ENCODE measurements around the gene OR13F1. TPM values are rescaled to one million over a fixed set of nuclear protein-coding genes. Genes with fewer than 3 reads are reported as not detected.

The OR13F1 gene
- total RNA-seq, 1 experiment from 2014 or later: not detected

GRCh38 chr9:104544644-104545043 lies 40.6 kb downstream of the OR13F1 start:
- Mint-ChIP-seq H3K4me1 (no peaks in the 10 kb centered on the region), H3K9me3 (no peaks in the 10 kb centered on the region), H3K27ac (no peak overlapping the region), H3K27me3 (ENCODE audit: low read depth) (no peaks in the 10 kb centered on the region), H3K36me3 (ENCODE audit: insufficient read depth in 1 of 3, low read depth in 3 of 3) (no peaks in the 10 kb centered on the region), H3K4me3 (no peak overlapping the region)
- WGBS (ENCODE audit: extremely low coverage, insufficient read length, low lambda C conversion rate): no CpG with 5 or more reads among the region's 4 CpGs
- Histone ChIP-seq H2BK20ac (ENCODE audit: low read depth, low read length, poor library complexity, severe bottlenecking) (no peak overlapping the region), H3K9me3 (ENCODE audit: control insufficient read depth, low read depth, low read length) (no peaks in the 10 kb centered on the region), H4K8ac (replicated peaks; ENCODE audit: insufficient read length, low read depth, low read length) (no peak overlapping the region), H3K79me2 (ENCODE audit: insufficient read depth, low read length) (no peaks in the 10 kb centered on the region), H2BK120ac (ENCODE audit: low read depth, low read length, poor library complexity, severe bottlenecking) (no peak overlapping the region), H3K27ac (ENCODE audit: insufficient read length, low read depth, low read length) (no peak overlapping the region), H4K91ac (ENCODE audit: insufficient read length, low read depth, low read length) (no peak overlapping the region), H3K56ac (ENCODE audit: insufficient read length, low read depth, low read length) (no peak overlapping the region), H3K4me2 (ENCODE audit: insufficient read depth, insufficient read length, low read length) (no peak overlapping the region), H3K79me1 (ENCODE audit: insufficient read depth, low read depth, low read length, poor library complexity, severe bottlenecking) (no peaks in the 10 kb centered on the region), H4K20me1 (ENCODE audit: control insufficient read depth, insufficient read depth, insufficient read length) (no peaks in the 10 kb centered on the region), H3K9ac (ENCODE audit: extremely low read depth, insufficient read length, low read length) (no peak overlapping the region), H2AK5ac (ENCODE audit: insufficient read length, low read length) (no peak overlapping the region), H2AFZ (ENCODE audit: low read length) (no peak overlapping the region), H3K14ac (ENCODE audit: insufficient read depth, low read length) (no peak overlapping the region), H4K5ac (ENCODE audit: insufficient read length, low read depth, low read length) (no peak overlapping the region), H3K23ac (ENCODE audit: insufficient read length, low read depth, low read length) (no peak overlapping the region), H3K4me1 (ENCODE audit: insufficient read depth, low read length) (no peaks in the 10 kb centered on the region), H3T11ph (ENCODE audit: low read length) (no peak overlapping the region), H3K27me3 (ENCODE audit: insufficient read depth, low read length) (no peaks in the 10 kb centered on the region), H3K18ac (ENCODE audit: insufficient read length, low read depth, low read length) (no peak overlapping the region), H2BK15ac (ENCODE audit: low read depth, low read length) (no peak overlapping the region), H3K23me2 (ENCODE audit: insufficient read length, low read depth, low read length, poor library complexity, severe bottlenecking) (no peaks in the 10 kb centered on the region), H2BK12ac (ENCODE audit: insufficient read length, low read depth, low read length) (no peak overlapping the region), H3K4ac (ENCODE audit: low read depth, low read length) (no peak overlapping the region), H2BK5ac (ENCODE audit: insufficient read length, low read length) (no peak overlapping the region)
- no peak for DNase-seq
- no peak for TF ChIP-seq CTCF (conservative IDR thresholded peaks at IDR 0.05)
